HG02610 (cell line): ENCODE measurements around the gene STK32C.

Experiments used
- ATAC-seq: cut with Tn5 transposase; IDR thresholded peaks from one replicate; pipeline ENCODE4 v1.9.1; 2021; ENCODE audit warnings: mild to moderate bottlenecking, moderate library complexity; ENCODE audit not compliant: unreplicated experiment

STK32C gene

GRCh38 chr10:132236161-132236560, 71.6 kb downstream of the STK32C start:
- ATAC-seq, result no peak

- ATAC-seq, result no peak
Observed at GRCh38 chr10:132234860-132235259, 72.9 kb downstream of the STK32C start.

GRCh38 chr10:132233501-132234085, 74.2 kb downstream of the STK32C start:
- no peak for ATAC-seq

- no peak for ATAC-seq
Observed at GRCh38 chr10:132232981-132233380, 74.8 kb downstream of the STK32C start.

- no peak for ATAC-seq
Observed at GRCh38 chr10:132232023-132232951, 75.5 kb downstream of the STK32C start.

- ATAC-seq, result no peak
Observed at GRCh38 chr10:132231656-132232022, 76.1 kb downstream of the STK32C start.

GRCh38 chr10:132230557-132231210, 77.1 kb downstream of the STK32C start:
- no peak for ATAC-seq

GRCh38 chr10:132229834-132230556, 77.8 kb downstream of the STK32C start:
- no peak for ATAC-seq

- ATAC-seq, result no peak
Observed at GRCh38 chr10:132229096-132229495, 78.7 kb downstream of the STK32C start.

- no peak for ATAC-seq
Observed at GRCh38 chr10:132228616-132229015, 79.1 kb downstream of the STK32C start.

- no peak for ATAC-seq
Observed at GRCh38 chr10:132227851-132228390, 79.8 kb downstream of the STK32C start.

- ATAC-seq, result no peak
Observed at GRCh38 chr10:132226586-132227405, 81.0 kb downstream of the STK32C start.

- ATAC-seq, result no peak
Observed at GRCh38 chr10:132225849-132226205, 81.9 kb downstream of the STK32C start.

GRCh38 chr10:132225073-132225848, 82.5 kb downstream of the STK32C start:
- no peak for ATAC-seq

GRCh38 chr10:132224343-132225072, 83.2 kb downstream of the STK32C start:
- ATAC-seq, result no peak

GRCh38 chr10:132223611-132224342, 84.0 kb downstream of the STK32C start:
- no peak for ATAC-seq

GRCh38 chr10:132223156-132223590, 84.6 kb downstream of the STK32C start:
- no peak for ATAC-seq

GRCh38 chr10:132222726-132223125, 85.0 kb downstream of the STK32C start:
- ATAC-seq, result no peak
